H1 (cell line): ENCODE data around the gene WASHC3.

Source experiments
- BCL11A ChIP-seq, 2 experiments: IDR thresholded peaks; one replicate each; pipeline ENCODE4 v1.6.1; 2011; ENCODE audit warnings: low read depth in 2 of 2, low read length in 2 of 2, mild to moderate bottlenecking in 2 of 2
- POLR2A ChIP-seq, 2 experiments: IDR thresholded peaks; 1 replicate in 1 of 2; 2 replicates in 1 of 2; pipeline ENCODE4 v1.6.1; 2011; ENCODE audit warnings: low read depth in 2 of 2, low read length in 2 of 2, mild to moderate bottlenecking in 2 of 2; ENCODE audit errors: control extremely low read depth in 1 of 2
- ZNF274 ChIP-seq: IDR thresholded peaks from 2 replicates; pipeline ENCODE4 v1.7.0; 2012; ENCODE audit warnings: low read length, borderline replicate concordance; ENCODE audit errors: extremely low read depth
- TF ChIP-seq, protein P1 (sequence below), 3 experiments: IDR thresholded peaks; 1 replicate in 2 of 3; 2 replicates in 1 of 3; pipeline versions ENCODE4 v1.5.1 to v1.6.1; 2011; ENCODE audit warnings: low read length in 3 of 3, mild to moderate bottlenecking in 3 of 3, inconsistent platforms in 2 of 3, low read depth in 1 of 3, moderate library complexity in 1 of 3; ENCODE audit not compliant: insufficient read depth in 1 of 3; ENCODE audit errors: control extremely low read depth in 1 of 3

DNA sequence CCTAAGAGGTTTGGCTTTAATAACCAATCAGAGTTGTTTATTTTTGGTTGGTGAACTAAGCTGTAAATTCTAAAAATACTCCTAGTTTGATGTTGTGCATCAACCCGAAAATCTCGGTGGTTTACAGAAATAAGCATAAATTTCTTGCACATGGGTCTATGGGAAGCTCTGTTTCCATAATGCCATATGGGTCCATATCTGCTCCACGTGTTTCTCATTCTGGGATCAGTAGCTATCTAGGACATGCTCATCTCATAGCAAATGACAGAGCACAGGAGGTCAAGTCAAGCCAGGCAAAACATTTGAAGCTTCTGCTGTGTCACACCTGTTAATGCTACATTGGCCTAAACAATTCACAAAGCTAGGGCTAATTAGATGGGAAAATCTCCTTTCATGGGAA lies 35.1 kb upstream of the WASHC3 start:
- TF ChIP-seq, protein P1, sequence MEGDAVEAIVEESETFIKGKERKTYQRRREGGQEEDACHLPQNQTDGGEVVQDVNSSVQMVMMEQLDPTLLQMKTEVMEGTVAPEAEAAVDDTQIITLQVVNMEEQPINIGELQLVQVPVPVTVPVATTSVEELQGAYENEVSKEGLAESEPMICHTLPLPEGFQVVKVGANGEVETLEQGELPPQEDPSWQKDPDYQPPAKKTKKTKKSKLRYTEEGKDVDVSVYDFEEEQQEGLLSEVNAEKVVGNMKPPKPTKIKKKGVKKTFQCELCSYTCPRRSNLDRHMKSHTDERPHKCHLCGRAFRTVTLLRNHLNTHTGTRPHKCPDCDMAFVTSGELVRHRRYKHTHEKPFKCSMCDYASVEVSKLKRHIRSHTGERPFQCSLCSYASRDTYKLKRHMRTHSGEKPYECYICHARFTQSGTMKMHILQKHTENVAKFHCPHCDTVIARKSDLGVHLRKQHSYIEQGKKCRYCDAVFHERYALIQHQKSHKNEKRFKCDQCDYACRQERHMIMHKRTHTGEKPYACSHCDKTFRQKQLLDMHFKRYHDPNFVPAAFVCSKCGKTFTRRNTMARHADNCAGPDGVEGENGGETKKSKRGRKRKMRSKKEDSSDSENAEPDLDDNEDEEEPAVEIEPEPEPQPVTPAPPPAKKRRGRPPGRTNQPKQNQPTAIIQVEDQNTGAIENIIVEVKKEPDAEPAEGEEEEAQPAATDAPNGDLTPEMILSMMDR (IDR thresholded peaks at IDR 0.05; ENCODE audit: control extremely low read depth in 1 of 3, insufficient read depth in 1 of 3, low read depth in 1 of 3, low read length in 3 of 3), result no peak
- no peak for TF ChIP-seq BCL11A (IDR thresholded peaks at IDR 0.05; ENCODE audit: low read depth in 2 of 2, low read length in 2 of 2)
- no peak for TF ChIP-seq POLR2A (IDR thresholded peaks at IDR 0.05; ENCODE audit: control extremely low read depth in 1 of 2, low read depth in 2 of 2, low read length in 2 of 2)
- no peak for TF ChIP-seq ZNF274
